Activated CD8-positive, alpha-beta memory T cell treated with anti-CD3 and anti-CD28 coated beads for 1 hour (primary cell): ENCODE measurements around the gene PTPRF.
"Not testable (repeated sequence)": the region's sequence is repeated elsewhere in the genome, so short reads cannot be mapped to it uniquely, and the experiment has no call there.

Experiments
- DNase-seq, 2 donors: peaks; one replicate each; pipeline ENCODE4 v3.0.0-alpha.2; 2020; ENCODE audit warnings: low read depth in 1 of 2; ENCODE audit errors: extremely low read depth in 1 of 2

The PTPRF gene

GRCh38 chr1:43536864-43537358 is 6.2 kb downstream of the PTPRF start:
- no peak for DNase-seq

GRCh38 chr1:43537423-43538142 is 6.9 kb downstream of the PTPRF start:
- DNase-seq: no peak

GRCh38 chr1:43538143-43538487 is 7.4 kb downstream of the PTPRF start:
- no peak for DNase-seq

DNA sequence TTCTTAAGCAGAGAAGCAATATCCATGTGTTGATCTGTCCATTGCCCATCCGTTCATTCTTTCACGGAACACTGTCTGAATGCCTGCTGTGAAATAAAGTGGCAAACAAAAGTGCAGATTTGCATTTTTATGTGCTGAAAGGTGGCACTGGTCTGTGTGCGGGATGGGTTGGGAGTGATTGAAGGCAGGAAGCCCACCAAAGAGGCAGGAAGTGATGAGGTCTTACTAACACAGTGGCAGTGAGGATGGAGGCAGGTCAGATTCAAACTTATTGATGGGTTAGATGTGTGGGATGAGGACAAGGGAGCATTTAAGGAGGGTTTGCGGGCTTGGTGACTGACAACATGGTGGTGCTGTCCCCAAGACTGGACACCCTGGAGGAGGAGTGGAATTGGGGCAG is 8.3 kb downstream of the PTPRF start:
- DNase-seq: no peak

DNA sequence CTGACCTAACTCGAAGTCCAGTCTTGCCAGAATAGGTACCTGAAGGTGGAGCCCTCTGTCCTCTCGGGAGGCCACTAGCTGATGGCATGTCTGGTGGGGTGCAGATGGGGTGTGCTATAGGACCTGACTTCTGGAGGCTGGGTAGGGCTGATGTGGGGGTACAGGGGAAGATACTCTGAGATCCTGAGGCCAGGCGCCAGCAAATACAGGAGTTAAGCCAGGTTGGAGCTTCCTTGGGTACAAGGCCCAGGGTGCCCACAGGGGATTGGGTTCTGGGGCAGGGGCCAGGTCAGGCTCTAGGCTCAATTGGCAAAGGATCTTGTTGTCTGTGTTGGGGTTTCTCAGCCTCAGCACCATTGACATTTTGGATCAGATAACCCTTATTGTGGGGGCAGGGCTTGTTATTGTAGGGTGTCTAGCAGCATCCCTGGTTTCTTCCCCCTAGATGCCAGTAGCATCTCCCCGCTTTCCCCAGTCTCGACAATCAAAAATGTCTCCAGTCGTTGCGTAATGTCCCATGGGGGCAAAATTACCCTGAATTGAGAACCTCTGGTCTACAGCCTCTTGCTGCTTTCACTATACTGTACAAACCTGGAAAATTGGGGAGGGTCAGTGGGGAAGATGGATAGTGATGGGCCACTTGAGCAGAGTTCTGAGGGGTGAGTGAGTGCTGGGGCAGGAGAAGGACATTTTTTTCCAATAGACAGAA is 9.2 kb downstream of the PTPRF start:
- DNase-seq: no peak

DNA sequence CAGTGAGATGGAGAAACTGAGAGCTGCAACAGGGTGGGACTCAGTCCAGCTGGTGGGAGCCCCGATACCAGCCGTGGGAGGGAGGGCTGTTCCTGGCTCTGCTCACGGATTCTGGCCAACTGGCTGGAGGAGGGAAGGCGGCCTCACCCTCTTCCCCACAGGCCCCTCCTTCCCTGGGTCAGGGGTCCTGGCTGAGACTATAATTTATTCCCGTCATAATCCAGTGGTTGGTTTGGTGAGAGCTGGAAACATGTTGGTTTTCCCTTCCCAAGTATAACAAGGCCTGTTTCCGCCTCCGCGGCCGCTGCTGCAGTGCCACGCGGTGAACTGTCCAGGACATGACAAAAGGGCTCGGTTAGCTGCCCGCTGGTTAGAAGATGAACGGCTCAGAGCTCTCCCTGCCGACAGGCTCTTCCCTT is 10.0 kb downstream of the PTPRF start:
- no peak for DNase-seq

GRCh38 chr1:43541141-43541540 is 10.5 kb downstream of the PTPRF start:
- no peak for DNase-seq

DNA sequence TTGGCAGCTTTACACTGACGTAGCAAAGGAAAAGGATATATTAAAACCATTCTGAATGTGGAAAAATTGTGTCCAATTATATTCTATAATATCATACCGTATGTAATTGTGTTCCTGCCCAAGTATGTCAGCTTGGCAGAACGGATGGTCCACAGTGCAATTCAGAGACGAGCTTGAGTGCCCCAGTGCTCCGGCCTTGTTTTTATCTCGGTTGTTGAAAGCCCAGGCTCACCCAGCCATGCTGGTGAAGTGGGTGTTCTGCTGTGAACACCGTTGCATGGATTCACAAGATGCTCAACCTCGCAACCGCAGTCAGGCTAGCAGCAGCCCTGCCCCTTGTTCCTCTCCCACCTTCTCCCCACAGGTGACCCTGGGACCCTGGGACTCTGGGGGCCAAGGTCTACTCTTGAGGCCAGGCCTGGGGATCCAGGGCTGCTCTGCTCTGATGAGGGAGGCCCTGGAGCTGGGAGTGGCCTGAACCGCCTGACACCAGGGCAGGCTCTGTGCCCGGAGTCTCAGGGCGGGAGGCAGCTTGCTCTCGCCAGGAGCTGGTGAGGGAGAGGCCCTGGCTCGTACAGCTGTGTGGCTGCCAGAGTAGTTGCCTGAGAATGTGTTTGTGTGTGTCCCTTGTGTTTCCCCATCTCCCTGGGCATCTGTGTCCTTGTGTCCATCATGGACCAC is 11.2 kb downstream of the PTPRF start:
- DNase-seq: no peak

DNA sequence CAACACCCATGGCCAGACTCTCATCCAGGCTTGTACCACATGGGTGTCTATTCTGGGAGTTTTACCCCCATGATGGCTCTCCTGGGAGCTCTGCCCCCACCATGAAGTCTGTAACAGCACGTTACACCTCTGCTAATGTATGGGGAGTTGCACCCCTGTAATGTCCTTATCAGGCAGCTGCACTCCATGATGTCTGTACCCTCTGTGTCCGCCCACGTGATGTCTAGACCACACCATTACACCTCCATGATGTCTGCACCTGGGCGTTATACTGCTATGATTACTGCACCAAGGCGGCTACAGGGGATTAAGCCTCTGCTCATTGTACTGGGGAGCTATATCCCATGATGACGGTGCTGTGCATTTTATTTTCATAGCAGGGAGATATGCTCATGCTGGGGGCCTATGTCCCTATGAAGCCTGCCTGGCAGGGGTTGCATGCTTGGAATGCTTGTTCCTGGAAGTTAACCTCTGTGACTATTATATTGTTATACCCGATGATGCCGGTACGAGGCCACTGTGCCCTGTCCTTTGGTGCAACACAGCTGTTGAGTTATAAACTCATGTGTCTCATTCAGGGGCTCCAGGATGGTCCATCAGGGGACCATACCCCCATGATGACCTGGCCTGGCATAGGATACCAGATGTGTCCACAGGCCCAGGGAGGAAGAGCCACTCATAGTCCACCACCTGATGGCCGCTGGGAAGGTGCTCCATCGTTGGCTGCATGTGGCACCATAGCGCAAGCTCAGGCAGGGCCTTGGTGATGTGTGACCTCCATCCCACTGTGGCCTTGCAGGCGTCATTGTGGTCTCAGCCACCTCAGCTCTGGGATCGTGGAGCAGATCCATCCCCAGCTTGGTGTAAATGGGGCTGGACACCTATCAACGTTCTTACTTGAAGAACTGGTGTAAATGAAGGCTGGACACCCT is 12.1 kb downstream of the PTPRF start:
- no peak for DNase-seq

DNA sequence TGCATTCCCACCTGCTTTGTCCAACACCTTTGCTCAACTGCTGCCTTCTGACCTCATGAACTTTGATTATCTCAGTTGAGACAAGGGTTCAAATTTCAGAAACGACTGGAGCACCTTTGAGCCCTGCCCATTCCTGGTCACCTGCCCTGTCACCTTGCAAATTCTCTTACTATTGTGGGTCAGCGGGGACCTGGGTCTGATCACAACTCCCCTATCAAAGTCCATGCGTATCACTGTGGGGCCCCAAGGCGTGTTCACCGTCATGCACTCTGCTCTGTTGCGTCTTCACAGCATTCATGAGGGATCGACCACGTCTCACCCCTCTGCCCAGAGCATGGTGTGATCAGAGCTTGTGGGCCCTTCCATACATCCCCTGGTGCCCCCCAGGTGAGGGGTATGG is 12.9 kb downstream of the PTPRF start:
- DNase-seq: no peak

DNA sequence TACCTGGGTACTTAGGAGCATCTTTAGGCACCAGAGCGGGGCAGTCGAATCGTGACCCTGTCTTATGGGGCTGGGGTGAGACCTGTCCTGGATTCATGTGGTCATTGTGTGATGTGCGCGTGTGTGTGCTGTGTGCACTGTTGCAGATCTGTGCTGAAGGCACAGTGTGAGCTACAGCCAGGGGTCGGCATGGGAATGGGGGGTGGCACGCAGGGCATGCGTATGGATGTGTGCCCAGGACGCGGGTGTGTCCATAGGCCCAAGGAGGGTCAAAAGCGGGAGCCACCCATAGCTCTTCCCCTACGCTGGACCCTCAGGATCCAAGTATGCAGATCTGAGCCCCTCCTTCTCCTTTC is 14.6 kb downstream of the PTPRF start:
- DNase-seq: no peak

- DNase-seq: no peak
Measured at GRCh38 chr1:43545695-43546387, 15.2 kb downstream of the PTPRF start.

DNA sequence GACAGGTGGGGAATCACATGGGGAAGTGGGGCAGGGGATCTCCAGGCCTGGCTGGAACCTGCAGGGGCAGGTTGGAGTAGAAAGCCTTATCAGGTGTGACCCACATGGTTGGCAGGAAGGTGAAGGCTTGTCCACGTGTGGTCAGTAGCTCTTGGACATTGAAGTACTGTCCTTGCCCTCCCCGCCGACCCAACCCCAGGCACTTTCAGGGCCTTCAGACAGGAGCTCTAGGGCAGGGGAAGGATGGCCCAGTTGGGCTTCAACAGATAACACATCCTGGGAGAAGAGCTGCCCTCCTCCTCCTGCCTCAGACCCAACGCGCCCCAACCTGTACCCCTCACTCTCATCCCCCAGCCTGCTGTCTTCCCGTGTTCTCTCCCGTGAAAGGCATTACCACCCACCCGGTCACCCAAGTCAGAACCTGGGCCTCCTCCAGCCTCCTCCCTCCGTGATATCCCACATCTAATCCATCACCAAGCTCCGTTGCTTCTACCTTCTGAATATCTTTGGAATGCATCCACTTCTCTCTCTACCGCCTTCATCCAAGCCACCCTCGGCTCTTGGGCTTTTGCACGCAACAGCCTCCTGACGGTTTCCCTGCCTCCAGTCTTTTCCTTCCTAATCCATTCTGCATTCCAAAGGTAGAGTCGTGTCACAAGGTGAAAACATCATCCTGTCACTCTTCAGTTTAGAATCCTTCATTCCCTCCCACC is 15.9 kb downstream of the PTPRF start:
- DNase-seq: no peak

DNA sequence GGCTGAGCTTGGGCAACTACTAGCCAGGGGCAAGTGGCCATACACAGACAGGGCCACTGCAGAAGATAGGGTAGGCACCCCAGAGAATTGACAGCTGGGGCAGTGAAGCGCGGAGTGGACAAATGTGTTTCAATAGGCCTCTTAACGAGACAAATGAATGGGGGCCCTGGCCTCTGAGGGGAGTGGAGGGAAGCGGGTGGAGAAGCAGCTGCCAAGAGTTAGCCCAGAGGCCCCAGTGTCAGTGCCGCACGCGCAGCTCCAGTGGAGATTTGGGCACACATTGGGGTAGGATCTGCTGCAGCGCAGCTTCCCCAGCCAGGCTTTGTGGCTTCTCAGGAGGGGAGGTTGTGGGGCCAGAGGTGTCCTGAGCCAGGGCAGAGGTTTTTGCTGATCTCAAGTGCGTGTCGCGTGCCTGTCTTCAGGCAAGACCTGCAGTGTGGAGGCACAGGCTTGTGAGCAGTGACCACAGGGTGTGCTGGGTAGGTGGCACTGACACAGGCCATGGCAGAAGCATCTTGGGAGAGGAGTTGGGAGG is 16.9 kb downstream of the PTPRF start:
- no peak for DNase-seq

- no peak for DNase-seq
Measured at GRCh38 chr1:43548285-43549271, 17.9 kb downstream of the PTPRF start.

DNA sequence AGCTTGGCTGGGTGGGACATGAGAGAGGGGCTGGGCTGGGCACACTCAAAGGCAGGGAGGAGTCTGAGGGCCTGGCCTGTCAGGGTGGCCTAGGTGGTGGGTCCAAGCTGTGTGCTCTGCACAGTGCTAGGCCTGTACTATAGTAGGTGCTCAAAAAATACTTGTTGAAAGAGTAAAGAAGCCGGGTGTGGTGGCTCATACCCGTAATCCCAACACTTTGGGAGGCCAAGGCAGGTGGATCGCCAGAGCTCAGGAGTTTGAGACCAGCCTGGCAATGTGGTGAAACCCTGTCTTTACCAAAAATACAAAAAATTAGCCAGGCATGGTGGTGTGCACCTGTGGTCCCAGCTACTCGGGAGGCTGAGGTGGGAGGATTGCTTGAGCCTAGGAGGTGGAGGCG is 18.7 kb downstream of the PTPRF start:
- DNase-seq: not testable (repeated sequence)

DNA sequence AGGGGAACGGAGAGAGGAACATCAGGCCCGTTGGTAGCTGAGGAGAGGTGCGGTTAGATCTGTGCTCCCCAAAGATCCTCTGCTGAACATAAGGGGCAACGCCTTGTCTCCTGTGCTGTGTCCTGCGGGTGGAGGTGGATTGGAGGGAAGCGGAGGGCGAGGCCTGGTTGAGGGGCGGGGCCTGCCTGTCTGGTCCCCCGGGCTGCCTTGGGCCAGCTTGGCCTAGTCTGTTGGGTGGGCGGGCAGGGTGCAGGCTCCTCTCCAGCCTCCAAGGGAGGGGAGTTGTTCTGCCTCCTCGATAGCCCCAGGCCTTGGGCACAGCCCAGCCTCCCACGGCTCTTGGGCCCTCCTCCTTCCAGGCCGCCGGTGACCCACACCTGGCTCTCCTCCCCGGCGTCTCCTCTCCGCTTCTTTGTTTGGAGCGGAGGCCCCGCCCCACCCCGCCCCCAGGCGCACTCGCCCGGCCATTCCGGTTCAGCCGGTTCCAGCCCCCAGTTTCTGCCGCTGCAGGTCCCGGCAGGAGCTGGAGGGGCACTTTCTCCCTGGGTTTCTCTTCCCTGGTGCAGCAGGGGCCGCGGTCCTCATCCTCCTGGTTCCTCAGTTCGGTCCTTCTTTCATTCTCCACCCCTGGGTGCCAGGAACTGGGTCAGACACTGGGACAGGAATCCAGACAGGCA is 19.4 kb downstream of the PTPRF start:
- no peak for DNase-seq
